Stimulated activated naive CD4-positive, alpha-beta T cell (primary cell): ENCODE measurements around the gene HHIPL1.
A peak's percentile ranks its signal among the peaks of the same experiment; 100 is the strongest.

ENCODE experiments used
- DNase-seq, 6 experiments: peaks; one replicate each; lab custom pipeline; 2025; lab: John Stamatoyannopoulos, UW

Gene HHIPL1

GRCh38 chr14:99611646-99612045 lies 33.3 kb upstream of the HHIPL1 start:
- no peak for DNase-seq

DNA sequence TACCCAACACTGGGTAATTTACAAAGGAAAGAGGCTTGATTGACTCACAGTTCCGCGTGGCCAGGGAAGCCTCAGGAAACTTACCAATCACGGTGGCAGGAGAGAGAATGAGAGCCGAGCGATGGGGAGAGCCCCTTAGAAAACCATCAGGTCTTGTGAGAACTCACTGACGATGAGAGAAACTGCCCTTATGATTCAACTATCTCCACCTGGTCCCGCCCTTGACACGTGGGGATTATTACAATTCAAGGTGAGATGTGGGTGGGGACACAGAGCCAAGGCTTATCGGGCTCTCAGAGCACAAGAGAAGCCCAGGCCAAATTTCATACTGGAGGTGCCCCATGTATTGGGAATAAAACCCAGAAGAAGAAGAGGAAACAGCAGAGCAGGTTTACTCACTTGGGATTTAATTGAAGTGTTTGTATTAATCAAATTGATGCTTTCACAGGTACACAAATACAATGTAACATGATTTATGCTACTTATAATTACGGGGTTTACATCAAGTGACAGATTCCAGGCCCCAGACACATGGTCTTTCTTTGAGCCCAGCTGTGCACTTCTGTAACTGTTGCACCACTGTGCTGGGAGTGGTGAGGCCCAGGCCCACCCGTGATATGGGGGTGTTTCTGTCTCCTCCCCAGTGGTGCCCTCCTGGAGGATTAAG lies 32.7 kb upstream of the HHIPL1 start:
- DNase-seq: no peak

DNA sequence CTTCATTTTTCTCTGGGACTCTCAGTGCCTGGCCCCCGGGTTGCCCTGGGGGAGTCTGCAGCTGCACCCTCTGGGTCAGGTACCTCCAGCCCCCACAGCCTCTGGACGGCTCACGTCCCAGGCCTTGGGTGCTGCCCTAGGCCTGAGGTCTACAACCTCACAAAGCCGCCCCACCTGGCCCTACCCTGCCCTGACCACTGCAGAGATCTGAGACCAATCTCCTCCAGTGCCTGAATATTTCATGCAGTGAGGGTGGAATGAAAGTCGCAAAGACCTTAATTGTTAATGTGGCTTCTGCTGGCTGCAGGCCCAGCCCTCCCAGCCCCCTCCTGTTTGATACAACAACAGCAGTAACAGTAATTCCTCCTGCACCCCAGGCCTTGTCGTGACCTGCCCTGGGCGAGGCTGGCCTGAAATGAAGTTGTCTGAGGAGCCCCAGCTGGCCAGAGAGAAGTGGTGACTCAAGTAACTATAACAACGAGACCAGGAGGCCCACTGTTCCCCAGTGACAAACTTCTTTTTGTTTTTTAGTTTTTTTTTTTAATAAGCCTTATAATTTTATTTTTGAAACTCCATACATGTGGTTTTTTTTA lies 32.1 kb upstream of the HHIPL1 start:
- no peak for DNase-seq

DNA sequence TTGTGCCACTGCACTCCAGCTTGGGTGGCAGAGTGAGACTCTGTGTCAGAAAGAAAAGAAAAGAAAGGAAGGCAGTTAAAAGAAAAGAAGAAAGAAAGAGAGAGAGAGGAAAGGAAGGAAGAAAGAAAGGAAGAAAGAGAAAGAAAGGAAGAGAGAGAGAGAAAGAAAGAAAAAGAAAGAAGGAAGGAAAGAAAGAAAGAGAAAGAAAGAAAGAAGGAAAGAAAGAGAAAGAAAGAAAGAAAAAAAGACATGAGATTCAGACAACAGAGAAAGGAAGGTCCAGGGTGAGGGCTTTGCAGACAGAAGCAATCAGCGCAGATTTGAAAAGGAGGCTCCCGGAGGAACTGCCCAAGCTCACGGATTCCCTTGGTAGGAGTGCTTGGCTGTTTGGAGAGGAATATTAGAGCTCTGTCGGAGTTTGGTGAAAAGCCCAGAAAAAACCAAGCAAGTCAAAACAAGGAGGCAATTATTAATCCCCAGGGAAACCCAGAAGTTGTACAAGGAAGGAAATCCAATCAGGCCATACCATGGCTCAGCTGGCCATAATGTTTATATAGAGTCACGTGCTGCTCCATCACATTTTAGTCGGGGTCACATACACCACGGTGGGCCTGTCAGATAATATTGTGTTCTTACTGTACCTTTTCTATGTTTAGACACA lies 29.3 kb upstream of the HHIPL1 start:
- DNase-seq: no peak

DNA sequence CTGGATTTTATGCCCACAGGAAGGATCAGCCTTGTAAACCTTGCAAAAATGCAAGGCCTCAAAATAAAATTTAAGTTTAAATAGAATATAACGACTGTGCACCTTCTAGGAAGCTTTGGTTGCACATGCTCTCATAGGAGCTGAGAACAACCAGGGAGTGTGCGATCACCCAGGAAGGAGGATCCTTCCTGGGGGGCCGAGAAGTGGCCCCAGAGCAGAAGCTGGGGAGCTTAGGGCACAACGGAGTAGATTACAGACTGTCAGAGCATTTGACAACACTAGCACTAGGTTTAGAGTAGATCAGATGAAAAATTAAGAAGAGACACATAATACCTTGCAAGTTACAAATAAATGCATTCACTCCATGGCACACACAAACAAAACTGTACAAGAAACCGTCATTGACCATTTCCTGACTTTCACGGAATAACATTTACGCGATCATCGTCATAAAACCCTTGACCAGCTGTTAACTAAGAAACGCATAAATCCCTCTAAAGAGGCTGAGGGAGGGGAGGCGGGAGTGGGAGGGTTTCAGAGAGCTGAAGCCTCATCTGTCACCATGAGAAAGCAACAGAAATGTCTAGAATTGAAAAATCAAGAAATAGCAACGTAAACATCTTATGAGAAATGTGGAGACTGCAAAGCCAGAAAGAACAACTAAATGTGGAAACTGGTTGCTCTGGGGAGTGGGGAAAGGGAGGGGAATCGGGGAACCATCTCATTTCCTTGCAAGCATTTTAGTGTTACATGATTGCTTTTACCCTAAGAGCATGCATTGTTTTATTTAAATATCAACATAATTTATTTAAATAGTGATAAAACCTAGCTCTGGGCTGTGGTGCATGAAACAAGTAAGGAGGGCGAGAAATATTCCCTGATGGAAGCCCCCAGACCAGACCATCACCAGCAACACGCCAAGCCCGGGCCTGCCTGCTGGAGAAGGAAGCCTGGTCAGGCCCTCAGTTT lies 27.8 kb upstream of the HHIPL1 start:
- no peak for DNase-seq

GRCh38 chr14:99619835-99620834 lies 24.8 kb upstream of the HHIPL1 start:
- DNase-seq: no peak

DNA sequence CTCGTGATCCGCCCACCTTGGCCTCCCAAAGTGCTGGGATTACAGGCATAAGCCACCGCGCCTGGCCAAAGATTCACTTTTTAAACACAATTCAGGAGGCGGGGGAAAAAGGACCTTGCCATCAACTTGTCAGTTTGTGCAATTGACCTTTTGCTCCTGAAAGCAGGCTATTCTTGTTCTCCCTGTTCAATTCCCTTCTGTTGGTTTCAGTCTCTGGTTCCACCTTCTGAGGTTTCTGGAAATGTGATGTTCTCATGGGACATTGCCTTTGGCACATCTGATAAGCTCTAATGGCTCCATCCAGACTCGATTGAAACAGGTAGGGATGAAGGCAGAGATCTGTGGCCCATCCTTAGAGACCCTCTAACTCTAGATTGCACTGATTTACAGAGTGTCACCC lies 23.0 kb upstream of the HHIPL1 start:
- DNase-seq: no peak

GRCh38 chr14:99624024-99624423 lies 20.9 kb upstream of the HHIPL1 start:
- no peak for DNase-seq

GRCh38 chr14:99624971-99625370 lies 20.0 kb upstream of the HHIPL1 start:
- DNase-seq: no peak

- DNase-seq: no peak
These were observed 19.5 kb upstream of the HHIPL1 start for GRCh38 chr14:99625476-99625875.

- DNase-seq: no peak
These were observed 18.8 kb upstream of the HHIPL1 start for GRCh38 chr14:99626041-99626648.

DNA sequence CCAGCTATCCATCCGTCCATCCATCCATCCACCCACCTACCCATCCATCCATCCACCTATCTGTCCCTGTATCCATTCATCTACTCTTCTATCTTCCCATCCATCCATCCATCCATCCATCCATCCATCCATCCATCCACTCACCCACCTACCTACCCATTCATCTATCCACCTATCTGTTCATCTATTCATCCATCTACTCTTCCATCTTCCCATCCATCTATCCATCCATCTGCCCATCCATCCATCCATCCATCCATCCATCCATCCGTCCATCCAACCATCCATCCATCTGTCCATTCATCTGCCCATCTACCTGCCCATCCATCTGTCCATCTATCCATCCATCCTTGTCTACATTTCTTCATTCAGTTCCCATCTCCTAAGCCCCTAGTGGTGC lies 17.8 kb upstream of the HHIPL1 start:
- no peak for DNase-seq

- no peak for DNase-seq
These were observed 17.2 kb upstream of the HHIPL1 start for GRCh38 chr14:99627510-99628381.

GRCh38 chr14:99628887-99629618 lies 15.9 kb upstream of the HHIPL1 start:
- peak; percentile 3 to 44 (median 39) for DNase-seq

DNA sequence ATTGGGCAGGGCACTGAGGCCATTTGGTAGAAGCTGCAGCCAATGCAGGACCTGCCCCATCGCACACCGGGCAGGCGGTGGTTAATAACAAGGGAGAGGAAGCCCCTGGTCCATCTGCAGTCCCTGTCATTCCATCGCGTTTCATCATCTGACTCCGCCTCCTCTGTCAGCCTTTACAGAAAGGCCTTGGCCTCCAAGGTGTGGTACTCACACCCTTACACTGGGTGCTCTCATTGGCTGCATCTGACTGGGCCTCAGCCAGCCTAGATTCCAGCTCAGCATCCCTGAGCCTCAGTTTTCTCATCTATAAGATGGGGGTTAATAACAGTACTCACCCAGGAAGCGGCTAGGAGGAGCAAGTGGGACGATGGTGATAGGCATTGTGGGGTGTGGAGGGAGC lies 14.7 kb upstream of the HHIPL1 start:
- no peak for DNase-seq

- no peak for DNase-seq
These were observed 12.4 kb upstream of the HHIPL1 start for GRCh38 chr14:99632410-99633035.

GRCh38 chr14:99633141-99633540 lies 11.8 kb upstream of the HHIPL1 start:
- no peak for DNase-seq

DNA sequence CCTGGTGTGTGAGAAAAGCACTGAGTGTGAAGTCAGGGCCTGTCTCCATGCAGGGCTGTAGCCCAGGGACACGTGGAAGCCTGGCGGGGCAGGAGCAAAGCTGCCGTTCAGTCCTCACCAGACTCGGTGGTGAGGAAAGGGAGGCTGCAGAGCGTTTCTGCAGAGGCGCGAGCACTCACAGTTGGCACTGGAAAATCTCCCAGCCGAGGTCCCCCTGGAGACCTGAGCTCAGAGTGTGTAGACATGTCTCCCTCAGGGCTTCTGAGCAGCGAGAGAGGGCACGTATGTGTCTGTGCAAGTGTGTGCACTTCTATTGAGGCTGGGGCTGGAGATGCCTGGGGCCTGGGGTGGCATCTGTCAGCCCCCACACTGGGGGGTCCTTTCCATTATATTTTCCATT lies 11.0 kb upstream of the HHIPL1 start:
- DNase-seq: no peak

DNA sequence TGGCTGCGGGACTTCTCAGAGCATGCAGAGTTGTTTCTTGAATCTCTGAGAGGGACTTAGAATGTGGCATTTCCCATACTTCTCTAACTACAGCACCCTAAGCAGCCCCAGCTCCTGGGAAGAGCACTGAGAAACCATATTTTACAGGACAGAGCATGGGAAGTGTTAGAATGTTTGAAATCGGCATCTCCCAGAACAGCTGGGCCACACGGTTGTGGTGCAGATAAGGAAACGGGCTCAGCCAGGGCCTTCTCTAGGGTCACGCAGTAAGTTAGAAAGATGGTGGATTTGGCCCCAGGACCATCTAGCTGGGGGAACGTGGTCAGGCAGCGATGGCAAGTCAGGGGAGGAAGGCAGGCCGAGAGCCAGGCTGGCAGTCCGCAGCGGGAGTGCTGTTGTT lies 10.5 kb upstream of the HHIPL1 start:
- DNase-seq: no peak
